ENCODE data around the gene TTLL7. TPM values are rescaled to one million over a fixed set of nuclear protein-coding genes. Genes with fewer than 3 reads are reported as not detected.

Gene TTLL7
- total RNA-seq, 1 experiment from 2014 or later, result 6.6 TPM

- H3K4me3 Mint-ChIP-seq, result no peak overlapping the region
- Histone ChIP-seq H3K27me3 (ENCODE audit: insufficient read depth, low read length) (no peaks in the 10 kb centered on the region), H3K14ac (ENCODE audit: insufficient read depth, low read length) (no peak overlapping the region), H3K4ac (ENCODE audit: low read depth, low read length) (no peak overlapping the region), H2BK12ac (ENCODE audit: insufficient read length, low read depth, low read length) (no peak overlapping the region), H4K91ac (ENCODE audit: insufficient read length, low read depth, low read length) (no peak overlapping the region), H2BK15ac (ENCODE audit: low read depth, low read length) (no peak overlapping the region), H4K8ac (replicated peaks; ENCODE audit: insufficient read length, low read depth, low read length) (no peak overlapping the region), H2BK120ac (ENCODE audit: low read depth, low read length, poor library complexity, severe bottlenecking) (no peak overlapping the region), H2AFZ (ENCODE audit: low read length) (no peak overlapping the region), H3K23ac (ENCODE audit: insufficient read length, low read depth, low read length) (no peak overlapping the region), H3T11ph (ENCODE audit: low read length) (no peak overlapping the region), H3K79me2 (ENCODE audit: insufficient read depth, low read length) (no peaks in the 10 kb centered on the region), H3K23me2 (ENCODE audit: insufficient read length, low read depth, low read length, poor library complexity, severe bottlenecking) (no peaks in the 10 kb centered on the region), H3K56ac (ENCODE audit: insufficient read length, low read depth, low read length) (no peak overlapping the region), H3K9ac (ENCODE audit: extremely low read depth, insufficient read length, low read length) (no peak overlapping the region), H3K4me2 (ENCODE audit: insufficient read depth, insufficient read length, low read length) (no peak overlapping the region), H3K27ac (ENCODE audit: insufficient read length, low read depth, low read length) (no peak overlapping the region), H2BK20ac (ENCODE audit: low read depth, low read length, poor library complexity, severe bottlenecking) (no peak overlapping the region), H2AK5ac (ENCODE audit: insufficient read length, low read length) (no peak overlapping the region), H3K79me1 (ENCODE audit: insufficient read depth, low read depth, low read length, poor library complexity, severe bottlenecking) (no peaks in the 10 kb centered on the region), H4K20me1 (ENCODE audit: control insufficient read depth, insufficient read depth, insufficient read length) (no peaks in the 10 kb centered on the region), H3K4me1 (ENCODE audit: insufficient read depth, low read length) (peaks cover 2% of the 10 kb centered on the region; the same call in 1 of the 2 replicates), H2BK5ac (ENCODE audit: insufficient read length, low read length) (no peak overlapping the region), H3K9me3 (ENCODE audit: control insufficient read depth, low read depth, low read length) (no peaks in the 10 kb centered on the region), H4K5ac (ENCODE audit: insufficient read length, low read depth, low read length) (no peak overlapping the region), H3K18ac (ENCODE audit: insufficient read length, low read depth, low read length) (no peak overlapping the region)
- H3K27me3 Mint-ChIP-seq (ENCODE audit: low read depth), result no peaks in the 10 kb centered on the region
- H3K4me1 Mint-ChIP-seq, result peaks cover 12 to 13% of the 10 kb centered on the region in 2 experiments
- TF ChIP-seq, protein P1, sequence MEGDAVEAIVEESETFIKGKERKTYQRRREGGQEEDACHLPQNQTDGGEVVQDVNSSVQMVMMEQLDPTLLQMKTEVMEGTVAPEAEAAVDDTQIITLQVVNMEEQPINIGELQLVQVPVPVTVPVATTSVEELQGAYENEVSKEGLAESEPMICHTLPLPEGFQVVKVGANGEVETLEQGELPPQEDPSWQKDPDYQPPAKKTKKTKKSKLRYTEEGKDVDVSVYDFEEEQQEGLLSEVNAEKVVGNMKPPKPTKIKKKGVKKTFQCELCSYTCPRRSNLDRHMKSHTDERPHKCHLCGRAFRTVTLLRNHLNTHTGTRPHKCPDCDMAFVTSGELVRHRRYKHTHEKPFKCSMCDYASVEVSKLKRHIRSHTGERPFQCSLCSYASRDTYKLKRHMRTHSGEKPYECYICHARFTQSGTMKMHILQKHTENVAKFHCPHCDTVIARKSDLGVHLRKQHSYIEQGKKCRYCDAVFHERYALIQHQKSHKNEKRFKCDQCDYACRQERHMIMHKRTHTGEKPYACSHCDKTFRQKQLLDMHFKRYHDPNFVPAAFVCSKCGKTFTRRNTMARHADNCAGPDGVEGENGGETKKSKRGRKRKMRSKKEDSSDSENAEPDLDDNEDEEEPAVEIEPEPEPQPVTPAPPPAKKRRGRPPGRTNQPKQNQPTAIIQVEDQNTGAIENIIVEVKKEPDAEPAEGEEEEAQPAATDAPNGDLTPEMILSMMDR (conservative IDR thresholded peaks at IDR 0.05), result no peak
- peak overlapping the region in 1 of 3 experiments; percentile 67; a peak in 2 of 7 replicates for H3K27ac Mint-ChIP-seq
- no peaks in the 10 kb centered on the region for H3K9me3 Mint-ChIP-seq
- no peaks in the 10 kb centered on the region for H3K36me3 Mint-ChIP-seq (ENCODE audit: insufficient read depth in 1 of 3, low read depth in 3 of 3)
- no peak for DNase-seq
These were observed 70.5 kb downstream of the TTLL7 start for GRCh38 chr1:83928396-83928795.
